ENCODE data around the gene PAQR6. TPM values are rescaled to one million over a fixed set of nuclear protein-coding genes. Genes with fewer than 3 reads are reported as not detected.

The PAQR6 gene
- total and polyA plus RNA-seq, 10 of the 15 experiments (the other 5 are each of a cell fraction or from before 2014, with no cell fraction given) = 0.42 to 4.5 (median 1.3) TPM

DNA sequence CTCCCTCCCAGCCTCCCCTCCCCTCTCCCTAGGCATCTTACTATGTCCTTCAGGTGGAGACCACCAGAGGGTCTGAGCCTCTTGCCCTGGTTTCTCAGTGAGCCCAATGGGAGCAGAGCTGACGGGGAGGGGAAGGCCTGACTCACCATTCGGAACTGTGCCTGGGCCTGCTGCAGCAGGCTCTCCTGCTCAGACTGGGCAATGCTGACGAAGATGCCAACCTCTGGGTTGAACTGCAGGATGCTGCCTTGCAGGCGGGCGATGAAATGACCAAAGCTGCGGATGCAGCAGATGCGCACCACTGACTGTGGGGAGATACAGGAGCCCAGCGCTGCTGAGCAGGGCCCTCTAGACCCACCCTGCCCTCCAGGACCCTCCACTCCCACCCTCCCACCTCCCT, 11.0 kb upstream of the PAQR6 start:
- DNase-seq (ENCODE audit: low read depth, low spot score) = no peak
- no peaks in the 10 kb centered on the region for H3K27me3 ChIP-seq (replicated peaks in 1 of 2; ENCODE audit: control insufficient read depth in 2 of 2, insufficient read depth in 2 of 2, low read length in 1 of 2)
- no peak overlapping the region for H3K27ac ChIP-seq (ENCODE audit: control insufficient read depth, insufficient read depth)
- H4K20me1 ChIP-seq (ENCODE audit: control insufficient read depth, insufficient read depth) = no peaks in the 10 kb centered on the region
- no peaks in the 10 kb centered on the region for H3K4me1 ChIP-seq (ENCODE audit: control insufficient read depth, insufficient read depth, low read length)
- TF ChIP-seq PAX8 (IDR thresholded peaks at IDR 0.05) (no peak), ASH2L (IDR thresholded peaks at IDR 0.05; ENCODE audit: borderline replicate concordance, low read depth) (no peak), RELA (IDR thresholded peaks at IDR 0.05; ENCODE audit: borderline replicate concordance, partially characterized antibody) (no peak), IKZF2 (IDR thresholded peaks at IDR 0.05) (no peak), TCF7 (IDR thresholded peaks at IDR 0.05; ENCODE audit: borderline replicate concordance) (no peak)
- TF ChIP-seq, protein P1, sequence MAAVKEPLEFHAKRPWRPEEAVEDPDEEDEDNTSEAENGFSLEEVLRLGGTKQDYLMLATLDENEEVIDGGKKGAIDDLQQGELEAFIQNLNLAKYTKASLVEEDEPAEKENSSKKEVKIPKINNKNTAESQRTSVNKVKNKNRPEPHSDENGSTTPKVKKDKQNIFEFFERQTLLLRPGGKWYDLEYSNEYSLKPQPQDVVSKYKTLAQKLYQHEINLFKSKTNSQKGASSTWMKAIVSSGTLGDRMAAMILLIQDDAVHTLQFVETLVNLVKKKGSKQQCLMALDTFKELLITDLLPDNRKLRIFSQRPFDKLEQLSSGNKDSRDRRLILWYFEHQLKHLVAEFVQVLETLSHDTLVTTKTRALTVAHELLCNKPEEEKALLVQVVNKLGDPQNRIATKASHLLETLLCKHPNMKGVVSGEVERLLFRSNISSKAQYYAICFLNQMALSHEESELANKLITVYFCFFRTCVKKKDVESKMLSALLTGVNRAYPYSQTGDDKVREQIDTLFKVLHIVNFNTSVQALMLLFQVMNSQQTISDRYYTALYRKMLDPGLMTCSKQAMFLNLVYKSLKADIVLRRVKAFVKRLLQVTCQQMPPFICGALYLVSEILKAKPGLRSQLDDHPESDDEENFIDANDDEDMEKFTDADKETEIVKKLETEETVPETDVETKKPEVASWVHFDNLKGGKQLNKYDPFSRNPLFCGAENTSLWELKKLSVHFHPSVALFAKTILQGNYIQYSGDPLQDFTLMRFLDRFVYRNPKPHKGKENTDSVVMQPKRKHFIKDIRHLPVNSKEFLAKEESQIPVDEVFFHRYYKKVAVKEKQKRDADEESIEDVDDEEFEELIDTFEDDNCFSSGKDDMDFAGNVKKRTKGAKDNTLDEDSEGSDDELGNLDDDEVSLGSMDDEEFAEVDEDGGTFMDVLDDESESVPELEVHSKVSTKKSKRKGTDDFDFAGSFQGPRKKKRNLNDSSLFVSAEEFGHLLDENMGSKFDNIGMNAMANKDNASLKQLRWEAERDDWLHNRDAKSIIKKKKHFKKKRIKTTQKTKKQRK (IDR thresholded peaks at IDR 0.05; ENCODE audit: low read depth, low read length) = no peak
- TF ChIP-seq, protein P2, sequence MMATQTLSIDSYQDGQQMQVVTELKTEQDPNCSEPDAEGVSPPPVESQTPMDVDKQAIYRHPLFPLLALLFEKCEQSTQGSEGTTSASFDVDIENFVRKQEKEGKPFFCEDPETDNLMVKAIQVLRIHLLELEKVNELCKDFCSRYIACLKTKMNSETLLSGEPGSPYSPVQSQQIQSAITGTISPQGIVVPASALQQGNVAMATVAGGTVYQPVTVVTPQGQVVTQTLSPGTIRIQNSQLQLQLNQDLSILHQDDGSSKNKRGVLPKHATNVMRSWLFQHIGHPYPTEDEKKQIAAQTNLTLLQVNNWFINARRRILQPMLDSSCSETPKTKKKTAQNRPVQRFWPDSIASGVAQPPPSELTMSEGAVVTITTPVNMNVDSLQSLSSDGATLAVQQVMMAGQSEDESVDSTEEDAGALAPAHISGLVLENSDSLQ (IDR thresholded peaks at IDR 0.05) = no peak
- no peaks in the 10 kb centered on the region for H3K9me3 ChIP-seq (replicated peaks; ENCODE audit: control insufficient read depth, insufficient read depth, low read length)
- no TSS peak for BruUV-seq (replicated peaks)
- no peak for ATAC-seq
- no peak overlapping the region for H3K4me2 ChIP-seq (ENCODE audit: control insufficient read depth, insufficient read depth)
- POLR2A ChIA-PET = no interaction called here
- in situ Hi-C loops (cut with MboI) = no loop called here
- 98% methylated on average over 8 of the region's 8 CpGs for WGBS (ENCODE audit: insufficient coverage, insufficient replicate concordance, low lambda C conversion rate, missing lambda C conversion rate)
- no peak overlapping the region for H3K9ac ChIP-seq (ENCODE audit: control insufficient read depth, insufficient read depth, low read length)
- no peak overlapping the region for H3K4me3 ChIP-seq
- no peaks in the 10 kb centered on the region for H3K79me2 ChIP-seq (ENCODE audit: control insufficient read depth, insufficient read depth, low read length)
- no peak for FAIRE-seq
- H2AFZ ChIP-seq (ENCODE audit: control insufficient read depth, low read depth, low read length) = no peak overlapping the region
- RAD21 ChIA-PET (ENCODE audit: unreplicated experiment) = no interaction called here
- SMC1A ChIA-PET (ENCODE audit: uncharacterized antibody, unreplicated experiment) = interaction anchor here (0.6 to 1.0 kb wide), 2 partner anchors 53 to 111 kb away, joined by 3 read pairs; no protein-coding TSS in a partner anchor
- H3K36me3 ChIP-seq (ENCODE audit: control insufficient read depth in 2 of 2, insufficient read depth in 2 of 2, low read length in 1 of 2) = peaks cover 43 to 49% of the 10 kb centered on the region in 2 experiments
- CTCF ChIA-PET = interaction anchor here (0.8 to 1.9 kb wide), 2 partner anchors 34 to 187 kb away, joined by 4 to 5 read pairs; no protein-coding TSS in a partner anchor
- intact Hi-C loops (cut with micrococcal nuclease; ENCODE audit: unreplicated experiment) = no loop called here

All from GM12878 (cell line).